OCI-LY1 (cell line): ENCODE measurements around the gene RAB11FIP4.

Experiments used
- EZH2 ChIP-seq: fragments of 200-600 bp; sonication (generic), shearing (Covaris generic); IDR thresholded peaks from 2 replicates; pipeline ENCODE4 v1.8.0; 2017; ENCODE audit warnings: borderline replicate concordance, mixed run types, mild to moderate bottlenecking, antibody characterized with exemption, low read length, moderate library complexity, mixed read lengths
- TF ChIP-seq, protein P1 (sequence below): fragments of 200-600 bp; sonication (generic), shearing (Covaris generic); IDR thresholded peaks from 2 replicates; pipeline ENCODE4 v1.5.1; 2017; ENCODE audit warnings: mild to moderate bottlenecking, antibody characterized with exemption, low read length, moderate library complexity, mixed read lengths

DNA sequence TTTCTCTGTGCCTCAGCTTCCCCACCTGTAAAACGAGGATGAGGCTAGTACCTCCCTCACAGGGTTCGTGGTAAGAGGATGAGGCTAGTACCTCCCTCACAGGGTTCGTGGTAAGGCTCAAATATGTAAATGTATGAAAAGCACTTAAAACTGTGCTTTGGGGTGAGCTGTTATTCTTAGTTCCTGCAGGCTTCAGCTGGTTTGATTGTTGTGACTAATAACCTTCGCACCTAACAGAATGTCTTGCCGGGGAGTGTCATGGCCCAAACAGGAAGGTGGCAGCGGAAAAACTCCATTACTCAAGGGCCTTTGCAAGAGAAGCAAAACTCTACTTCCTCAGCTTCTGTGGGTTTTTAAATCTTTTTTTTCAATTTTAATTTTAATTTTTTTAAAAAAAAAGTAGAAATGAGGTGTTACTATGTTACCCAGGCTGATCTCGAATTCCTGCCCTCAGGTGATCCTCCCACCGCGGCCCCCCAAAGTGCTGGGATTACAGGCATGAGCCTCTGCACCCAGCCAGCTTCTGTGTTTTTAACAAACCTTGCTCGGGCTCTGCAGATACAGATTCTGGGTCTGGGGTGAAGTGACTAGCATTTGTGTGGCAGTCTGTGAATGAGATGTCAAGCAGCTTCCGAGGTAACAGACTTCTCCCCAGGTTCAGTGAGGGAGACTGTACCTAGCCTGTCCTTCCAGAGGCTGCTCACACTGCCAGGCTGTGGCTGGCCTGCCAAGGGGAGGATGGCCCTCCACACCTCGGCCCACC is 103.0 kb downstream of the RAB11FIP4 start:
- TF ChIP-seq, protein P1, sequence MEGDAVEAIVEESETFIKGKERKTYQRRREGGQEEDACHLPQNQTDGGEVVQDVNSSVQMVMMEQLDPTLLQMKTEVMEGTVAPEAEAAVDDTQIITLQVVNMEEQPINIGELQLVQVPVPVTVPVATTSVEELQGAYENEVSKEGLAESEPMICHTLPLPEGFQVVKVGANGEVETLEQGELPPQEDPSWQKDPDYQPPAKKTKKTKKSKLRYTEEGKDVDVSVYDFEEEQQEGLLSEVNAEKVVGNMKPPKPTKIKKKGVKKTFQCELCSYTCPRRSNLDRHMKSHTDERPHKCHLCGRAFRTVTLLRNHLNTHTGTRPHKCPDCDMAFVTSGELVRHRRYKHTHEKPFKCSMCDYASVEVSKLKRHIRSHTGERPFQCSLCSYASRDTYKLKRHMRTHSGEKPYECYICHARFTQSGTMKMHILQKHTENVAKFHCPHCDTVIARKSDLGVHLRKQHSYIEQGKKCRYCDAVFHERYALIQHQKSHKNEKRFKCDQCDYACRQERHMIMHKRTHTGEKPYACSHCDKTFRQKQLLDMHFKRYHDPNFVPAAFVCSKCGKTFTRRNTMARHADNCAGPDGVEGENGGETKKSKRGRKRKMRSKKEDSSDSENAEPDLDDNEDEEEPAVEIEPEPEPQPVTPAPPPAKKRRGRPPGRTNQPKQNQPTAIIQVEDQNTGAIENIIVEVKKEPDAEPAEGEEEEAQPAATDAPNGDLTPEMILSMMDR = no peak
- no peak for TF ChIP-seq EZH2
